ENCODE results near the gene TPSG1. TPM values are rescaled to one million over a fixed set of nuclear protein-coding genes. Genes with fewer than 3 reads are reported as not detected.

TPSG1 gene
- total RNA-seq, 1 experiment from 2014 or later = not detected

GRCh38 chr16:1272453-1273198 is 47.6 kb upstream of the TPSG1 start:
- no peak overlapping the region for H3K4me2 ChIP-seq (ENCODE audit: low read length)
- CTCF ChIA-PET = no interaction called here
- no peaks in the 10 kb centered on the region for H3K79me2 ChIP-seq (ENCODE audit: insufficient read depth, low read length)
- no peaks in the 10 kb centered on the region for H4K20me1 ChIP-seq (ENCODE audit: insufficient read depth)
- intact Hi-C loops (cut with micrococcal nuclease) = no loop called here
- no peak for TF ChIP-seq ZBTB33 (IDR thresholded peaks at IDR 0.05; ENCODE audit: extremely low read depth, insufficient replicate concordance, low read length)
- TF ChIP-seq MAX (IDR thresholded peaks at IDR 0.05) = no peak
- TF ChIP-seq EZH2 (IDR thresholded peaks at IDR 0.05) = no peak
- TF ChIP-seq JUND (IDR thresholded peaks at IDR 0.05) = no peak
- no peak for TF ChIP-seq ZNF274 (IDR thresholded peaks at IDR 0.05; ENCODE audit: low read depth, low read length)
- TF ChIP-seq ZFX (IDR thresholded peaks at IDR 0.05) = no peak
- no peak for TF ChIP-seq CEBPB (IDR thresholded peaks at IDR 0.05; ENCODE audit: low read depth)
- TF ChIP-seq EZH2phosphoT487 (IDR thresholded peaks at IDR 0.05; ENCODE audit: borderline replicate concordance) = no peak
- TF ChIP-seq CTCF (IDR thresholded peaks at IDR 0.05 in 2 of 3, conservative IDR thresholded peaks at IDR 0.05 in 1 of 3; ENCODE audit: borderline replicate concordance in 1 of 3, insufficient read depth in 1 of 3, low read depth in 2 of 3, low read length in 2 of 3) = no peak
- TF ChIP-seq SRF (IDR thresholded peaks at IDR 0.05; ENCODE audit: low read depth) = no peak
- TF ChIP-seq SIN3A (IDR thresholded peaks at IDR 0.05; ENCODE audit: low read depth) = no peak
- TF ChIP-seq EGR1 (IDR thresholded peaks at IDR 0.05; ENCODE audit: low read depth) = no peak
- no peak for TF ChIP-seq CBX3 (IDR thresholded peaks at IDR 0.05; ENCODE audit: low read depth)
- no peak for TF ChIP-seq TCF7L2 (IDR thresholded peaks at IDR 0.05; ENCODE audit: borderline replicate concordance, extremely low read depth, insufficient read depth, insufficient read length)
- TF ChIP-seq SP1 (IDR thresholded peaks at IDR 0.05; ENCODE audit: low read depth) = no peak
- no peak for TF ChIP-seq POLR2AphosphoS5 (IDR thresholded peaks at IDR 0.05; ENCODE audit: low read depth, low read length)
- TF ChIP-seq, protein P1, sequence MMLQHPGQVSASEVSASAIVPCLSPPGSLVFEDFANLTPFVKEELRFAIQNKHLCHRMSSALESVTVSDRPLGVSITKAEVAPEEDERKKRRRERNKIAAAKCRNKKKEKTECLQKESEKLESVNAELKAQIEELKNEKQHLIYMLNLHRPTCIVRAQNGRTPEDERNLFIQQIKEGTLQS (IDR thresholded peaks at IDR 0.05) = no peak
- no peak for TF ChIP-seq RAD21 (IDR thresholded peaks at IDR 0.05; ENCODE audit: low read depth)
- H3K9ac ChIP-seq (ENCODE audit: low read length) = no peak overlapping the region
- BruUV-seq (replicated peaks) = no TSS peak
- ATAC-seq = no peak
- POLR2A ChIA-PET = no interaction called here
- H3K9me3 ChIP-seq (ENCODE audit: control insufficient read depth in 1 of 2, insufficient read depth in 1 of 2, low read depth in 1 of 2, low read length in 2 of 2) = no peaks in the 10 kb centered on the region
- DNase-seq (ENCODE audit: low read depth, low spot score) = no peak
- no peak overlapping the region for H3K4me3 ChIP-seq (replicated peaks in 1 of 2; ENCODE audit: low read depth in 1 of 2, low read length in 2 of 2)
- no peak overlapping the region for H3K27ac ChIP-seq (ENCODE audit: low read depth, low read length)
- H3K36me3 ChIP-seq (ENCODE audit: control insufficient read depth in 1 of 2, insufficient read depth in 2 of 2, low read length in 2 of 2) = no peaks in the 10 kb centered on the region
- no peaks in the 10 kb centered on the region for H3K27me3 ChIP-seq (ENCODE audit: insufficient read depth, low read length)
- RAD21 ChIA-PET (ENCODE audit: low non-redundant PET in 1 of 2, low total read pairs in 2 of 2, uncharacterized antibody in 2 of 2, unreplicated experiment in 2 of 2) = no interaction called here
- H3K9me2 ChIP-seq (ENCODE audit: insufficient read depth) = no peaks in the 10 kb centered on the region
- H3K4me1 ChIP-seq (ENCODE audit: control insufficient read depth in 1 of 2, insufficient read depth in 2 of 2, low read length in 2 of 2) = peaks cover 4 to 5% of the 10 kb centered on the region in 2 experiments; a peak in 3 of 4 replicates
- no peak overlapping the region for H2AFZ ChIP-seq (ENCODE audit: low read depth, low read length, poor library complexity, severe bottlenecking)
